Heart left ventricle (tissue), 16 donors: ENCODE results near the gene BRSK1. TPM values are rescaled to one million over a fixed set of nuclear protein-coding genes. Genes with fewer than 3 reads are reported as not detected.

Source experiments
- ATAC-seq, 4 donors: fragments of 200-7000 bp; cut with Tn5 transposase; one replicate each; pipeline ENCODE4 v1.9.1; 2020 to 2022; ENCODE audit warnings: moderate library complexity in 4 of 4, mild to moderate bottlenecking in 3 of 4, moderate number of reproducible peaks in 1 of 4
- DNase-seq, 5 donors: peaks; one replicate each; pipeline ENCODE4 v3.0.0-alpha.2; 2020
- H3K27ac ChIP-seq, 12 donors: fragments of 200-600 bp; sonication (generic) in 4 of 12; one replicate each; pipeline versions ENCODE4 v1.5.0 to v1.8.0; 2016 to 2022; ENCODE audit warnings: mild to moderate bottlenecking in 2 of 12
- H3K27me3 ChIP-seq, 9 donors: fragments of 200-600 bp; sonication (generic) in 2 of 9; one replicate each; pipeline versions ENCODE4 v1.5.1 to v1.8.0; 2016 to 2022; ENCODE audit warnings: mild to moderate bottlenecking in 3 of 9
- H3K36me3 ChIP-seq, 9 donors: fragments of 200-600 bp; sonication (generic) in 2 of 9; one replicate each; pipeline versions ENCODE4 v1.5.0 to v1.8.0; 2018 to 2022; ENCODE audit warnings: mild to moderate bottlenecking in 2 of 9
- H3K4me1 ChIP-seq, 12 donors: fragments of 200-600 bp; sonication (generic) in 4 of 12; one replicate each; pipeline versions ENCODE4 v1.5.0 to v1.8.0; 2016 to 2022; ENCODE audit warnings: mild to moderate bottlenecking in 3 of 12
- H3K4me3 ChIP-seq, 12 donors: fragments of 200-600 bp; sonication (generic) in 4 of 12; one replicate each; pipeline versions ENCODE4 v1.5.0 to v1.8.0; 2017 to 2022; ENCODE audit warnings: mild to moderate bottlenecking in 9 of 12, moderate library complexity in 4 of 12
- H3K9me3 ChIP-seq, 12 donors: fragments of 200-600 bp; sonication (generic) in 4 of 12; one replicate each; pipeline versions ENCODE4 v1.5.0 to v1.8.0; 2016 to 2022; ENCODE audit warnings: mild to moderate bottlenecking in 1 of 12
- POLR2A ChIP-seq, 2 donors: fragments of 450-650 bp; IDR thresholded peaks; one replicate each; pipeline ENCODE4 v1.6.1; 2017; ENCODE audit warnings: antibody characterized with exemption in 2 of 2, mild to moderate bottlenecking in 2 of 2, moderate library complexity in 2 of 2
- WGBS, 4 donors: extraction: QIAGEN DNeasy Blood & Tissue Kit in 2 of 4; methylation state at CpG; one replicate each; pipeline versions ENCODE4 v1.1.5 to v1.1.7; 2013 to 2018; 5-methylcytosine and 5-hydroxymethylcytosine counted together
- intact Hi-C, 10 donors: fragments of 100-400 bp; cut with DNase I; formaldehyde crosslinking; loops; one replicate each; pipeline versions ENCODE4 v1.11.1 to v1.14.2; 2022
- long read RNA-seq, 3 donors: library from polyadenylated mRNA; unstranded; transcript quantifications; one replicate each; pipeline ENCODE4 v2.0.0, GENCODE V29; 2020 to 2021
- polyA plus RNA-seq, 2 donors: library from polyadenylated mRNA; stranded (reverse); fragments of 200-250 nt; gene quantifications; one replicate each; pipeline ENCODE4 v1.2.3, GENCODE V29; 2013
- total RNA-seq, 9 donors: library from RNA; depleted of rRNA in 2 of 9; stranded (reverse); fragments of >200 nt in 2 of 9; fragmentation: NEBNext Ultra II Directional in 3 of 9; extraction: Animal tissue kit (Norgen Biotek cat#: 25700) in 3 of 9; gene quantifications; one replicate each; pipeline versions ENCODE4 v1.1.0 to v1.2.4, GENCODE V29; 2016 to 2023
- TF ChIP-seq, protein P1 (sequence below), 12 donors: fragments of 200-600 bp; sonication (generic) in 4 of 12; IDR thresholded peaks; one replicate each; pipeline versions ENCODE4 v1.5.0 to v1.8.0; 2018 to 2022; ENCODE audit warnings: antibody characterized with exemption in 12 of 12, mild to moderate bottlenecking in 5 of 12
- donor health status: ischemic (EF 13 %, LVEDD 7.1; RV severe dilation, severe dysfunction).
- donor health status: healthy with polysubstance abuse.
- donor health status: DM: no; HTN: yes; CAD: no.
- donor health status: DM: no; HTN: no; CAD: no.
- donor health status: ischemic (EF 25% LVEDD 6.9; RV normal size, moderate dysfunction).
- donor health status: ischemic (EF 25% LVEDD 5.7; RV mildly dilated, moderate dysfunction).
- donor health status: healthy.
- donor health status: DM: yes; HTN: yes; CAD: no.
- donor health status: ischemic (EF 35%, LVEDD 5.7; RV mildly dilated, moderate dysfunction).
- donor health status: nonischemic (EF 11% LVEDD 7.7; RV severe dilation, severe dysfunction).
- donor health status: DM: yes; HTN: yes; CAD: no.
- donor health status: PGD.
- donor health status: ischemic (EF 29% LVEDD 5.4; RV normal size, mild dysfunction).
- donor health status: nonischemic (EF 23%, LVEDD 6.1; RV moderate dilation, normal function).

BRSK1 gene
- total RNA-seq (1 to 10 TPM; 2.0 to 7.4 (median 3.6) TPM), polyA plus RNA-seq (1 to 10 TPM; 1.6 to 1.8 TPM)
- long read RNA-seq, donor 1, partial matches to known transcripts = 1 of 1 reads
- long read RNA-seq, donor 1, other reads (novel, unspliced or antisense) = 0 of 1 reads
- long read RNA-seq, donor 2 = 0 reads
- long read RNA-seq, donor 3, partial matches to known transcripts = 2 of 3 reads
- long read RNA-seq, donor 3, other reads (novel, unspliced or antisense) = 1 of 3 reads

GRCh38 chr19:55283548-55284377 is at the start of gene BRSK1:
TSS of gene BRSK1 (plus strand) at chr19:55283997. CDS start at chr19:55284443, 446 bp downstream.
- no peaks in the 10 kb centered on the region for H3K27me3 ChIP-seq
- ATAC-seq (peak in 1 of 4 donors; percentile 13), DNase-seq (peak in 4 of 5 donors; percentile 59 to 73 (median 66))
- peak within 1 kb of the TSS; percentile 10 to 72 (median 53) for H3K4me3 ChIP-seq
- WGBS, 4 donors = 5 to 15% (median 9%) methylated on average over 14 to 43 of the region's 44 CpGs
- peak within 1 kb of the TSS in 11 of 12 donors; percentile 16 to 91 (median 71) for H3K27ac ChIP-seq
- H3K4me1 ChIP-seq = peaks cover 0 to 39% (median 13%) of the 10 kb centered on the region in 12 donors
- no peaks in the 10 kb centered on the region for H3K36me3 ChIP-seq
- no peaks in the 10 kb centered on the region for H3K9me3 ChIP-seq
- intact Hi-C loops = loop anchor here in 1 of 10 donors (5.0 to 10.0 kb wide), 3 partner anchors 54 to 321 kb away; partner anchors contain the start of genes KMT5C, TMEM238, ZNF524 and ZNF865
- TF ChIP-seq, protein P1, sequence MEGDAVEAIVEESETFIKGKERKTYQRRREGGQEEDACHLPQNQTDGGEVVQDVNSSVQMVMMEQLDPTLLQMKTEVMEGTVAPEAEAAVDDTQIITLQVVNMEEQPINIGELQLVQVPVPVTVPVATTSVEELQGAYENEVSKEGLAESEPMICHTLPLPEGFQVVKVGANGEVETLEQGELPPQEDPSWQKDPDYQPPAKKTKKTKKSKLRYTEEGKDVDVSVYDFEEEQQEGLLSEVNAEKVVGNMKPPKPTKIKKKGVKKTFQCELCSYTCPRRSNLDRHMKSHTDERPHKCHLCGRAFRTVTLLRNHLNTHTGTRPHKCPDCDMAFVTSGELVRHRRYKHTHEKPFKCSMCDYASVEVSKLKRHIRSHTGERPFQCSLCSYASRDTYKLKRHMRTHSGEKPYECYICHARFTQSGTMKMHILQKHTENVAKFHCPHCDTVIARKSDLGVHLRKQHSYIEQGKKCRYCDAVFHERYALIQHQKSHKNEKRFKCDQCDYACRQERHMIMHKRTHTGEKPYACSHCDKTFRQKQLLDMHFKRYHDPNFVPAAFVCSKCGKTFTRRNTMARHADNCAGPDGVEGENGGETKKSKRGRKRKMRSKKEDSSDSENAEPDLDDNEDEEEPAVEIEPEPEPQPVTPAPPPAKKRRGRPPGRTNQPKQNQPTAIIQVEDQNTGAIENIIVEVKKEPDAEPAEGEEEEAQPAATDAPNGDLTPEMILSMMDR (IDR thresholded peaks at IDR 0.05) = no peak
- no peak for TF ChIP-seq POLR2A (IDR thresholded peaks at IDR 0.05)

DNA sequence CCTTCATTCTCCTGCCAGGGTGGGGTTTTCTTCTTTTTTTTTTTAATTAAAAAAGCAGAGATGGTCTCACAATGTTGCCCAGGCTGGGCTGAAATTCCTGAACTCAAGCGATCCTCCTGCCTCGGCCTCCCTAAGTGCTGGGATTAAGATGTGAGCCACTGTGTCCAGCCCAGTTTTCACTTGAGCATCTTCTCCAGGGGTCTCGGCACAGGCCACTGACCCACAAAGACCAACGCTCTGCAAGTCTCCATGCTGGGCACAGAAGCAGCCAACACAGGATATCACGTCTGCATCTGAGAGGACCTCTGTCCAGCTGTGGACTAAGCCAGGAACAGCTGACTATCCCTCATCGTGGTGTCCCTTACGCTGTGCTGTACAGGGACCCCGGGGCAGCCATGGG is 45.8 kb upstream of the BRSK1 start:
- H3K4me3 ChIP-seq = no peak overlapping the region
- 91 to 94% (median 92%) methylated on average over 8 of the region's 8 CpGs for WGBS, 4 donors
- no peaks in the 10 kb centered on the region for H3K4me1 ChIP-seq
- no peaks in the 10 kb centered on the region for H3K9me3 ChIP-seq
- no peaks in the 10 kb centered on the region for H3K27me3 ChIP-seq
- intact Hi-C loops = no loop called here
- ATAC-seq = no peak
- H3K27ac ChIP-seq = no peak overlapping the region
- TF ChIP-seq, protein P1 (IDR thresholded peaks at IDR 0.05) = no peak
- TF ChIP-seq POLR2A (IDR thresholded peaks at IDR 0.05) = no peak
- H3K36me3 ChIP-seq = peaks cover 12 to 97% (median 93%) of the 10 kb centered on the region in 9 donors
- DNase-seq = no peak

DNA sequence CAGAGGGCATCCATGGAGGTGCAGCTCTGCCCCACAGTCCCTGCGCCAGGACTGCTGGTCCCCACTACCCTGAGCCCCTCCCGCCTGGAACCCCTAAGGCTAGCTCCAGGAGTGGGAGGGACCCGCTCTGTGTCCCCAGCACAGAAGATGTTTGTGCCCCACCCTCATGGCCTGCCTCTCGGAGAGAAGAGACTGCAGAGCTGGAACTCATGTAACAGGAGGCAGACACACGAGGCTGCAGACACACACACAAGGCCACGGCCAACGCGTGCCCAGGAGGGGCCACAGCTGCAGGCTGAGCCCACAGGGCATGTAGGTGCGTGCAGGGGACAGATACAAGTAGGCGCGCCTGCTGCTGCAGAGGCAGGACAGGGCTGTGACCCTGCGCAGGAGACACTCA is 44.8 kb upstream of the BRSK1 start:
- intact Hi-C loops = no loop called here
- Histone ChIP-seq H3K27me3 (no peaks in the 10 kb centered on the region), H3K9me3 (no peaks in the 10 kb centered on the region), H3K27ac (no peak overlapping the region), H3K4me1 (no peaks in the 10 kb centered on the region), H3K4me3 (no peak overlapping the region), H3K36me3 (peaks cover 12 to 97% (median 93%) of the 10 kb centered on the region in 9 donors)
- no peak for ATAC-seq
- WGBS, 4 donors = 94 to 100% (median 96%) methylated on average over 3 to 12 of the region's 12 CpGs
- TF ChIP-seq, protein P1 (IDR thresholded peaks at IDR 0.05) = no peak
- no peak for TF ChIP-seq POLR2A (IDR thresholded peaks at IDR 0.05)
- DNase-seq = peak in 1 of 5 donors; percentile 22

- H3K4me1 ChIP-seq = no peaks in the 10 kb centered on the region
- H3K27me3 ChIP-seq = no peaks in the 10 kb centered on the region
- intact Hi-C loops = no loop called here
- H3K9me3 ChIP-seq = no peaks in the 10 kb centered on the region
- H3K4me3 ChIP-seq = no peak overlapping the region
- ATAC-seq (no peak), DNase-seq (peak in 2 of 5 donors; percentile 11 to 29)
- no peak for TF ChIP-seq POLR2A (IDR thresholded peaks at IDR 0.05)
- TF ChIP-seq, protein P1 (IDR thresholded peaks at IDR 0.05) = no peak
- H3K27ac ChIP-seq = no peak overlapping the region
- H3K36me3 ChIP-seq = peaks cover 12 to 100% (median 95%) of the 10 kb centered on the region in 9 donors
- WGBS, 4 donors = 90 to 99% (median 94%) methylated on average over 6 of the region's 6 CpGs
Observed at GRCh38 chr19:55240713-55241020, 43.1 kb upstream of the BRSK1 start.
